Choroid plexus epithelial cell (primary cell): ENCODE measurements around the gene CALCR.
A peak's percentile ranks its signal among the peaks of the same experiment; 100 is the strongest.

Experiments
- DNase-seq: peaks from one replicate; pipeline ENCODE4 v3.0.0-alpha.2; 2010; ENCODE audit warnings: low read depth
- H3K4me3 ChIP-seq: 2 replicates; pipeline ENCODE4 v1.5.1; 2011; ENCODE audit warnings: low read depth, mild to moderate bottlenecking, control low read depth, low read length, moderate library complexity
- TF ChIP-seq, protein P1 (sequence below): conservative IDR thresholded peaks from 2 replicates; pipeline ENCODE4 v1.5.1; 2011; ENCODE audit warnings: low read depth, mild to moderate bottlenecking, control low read depth, inconsistent platforms, low read length, moderate library complexity

The CALCR gene

DNA sequence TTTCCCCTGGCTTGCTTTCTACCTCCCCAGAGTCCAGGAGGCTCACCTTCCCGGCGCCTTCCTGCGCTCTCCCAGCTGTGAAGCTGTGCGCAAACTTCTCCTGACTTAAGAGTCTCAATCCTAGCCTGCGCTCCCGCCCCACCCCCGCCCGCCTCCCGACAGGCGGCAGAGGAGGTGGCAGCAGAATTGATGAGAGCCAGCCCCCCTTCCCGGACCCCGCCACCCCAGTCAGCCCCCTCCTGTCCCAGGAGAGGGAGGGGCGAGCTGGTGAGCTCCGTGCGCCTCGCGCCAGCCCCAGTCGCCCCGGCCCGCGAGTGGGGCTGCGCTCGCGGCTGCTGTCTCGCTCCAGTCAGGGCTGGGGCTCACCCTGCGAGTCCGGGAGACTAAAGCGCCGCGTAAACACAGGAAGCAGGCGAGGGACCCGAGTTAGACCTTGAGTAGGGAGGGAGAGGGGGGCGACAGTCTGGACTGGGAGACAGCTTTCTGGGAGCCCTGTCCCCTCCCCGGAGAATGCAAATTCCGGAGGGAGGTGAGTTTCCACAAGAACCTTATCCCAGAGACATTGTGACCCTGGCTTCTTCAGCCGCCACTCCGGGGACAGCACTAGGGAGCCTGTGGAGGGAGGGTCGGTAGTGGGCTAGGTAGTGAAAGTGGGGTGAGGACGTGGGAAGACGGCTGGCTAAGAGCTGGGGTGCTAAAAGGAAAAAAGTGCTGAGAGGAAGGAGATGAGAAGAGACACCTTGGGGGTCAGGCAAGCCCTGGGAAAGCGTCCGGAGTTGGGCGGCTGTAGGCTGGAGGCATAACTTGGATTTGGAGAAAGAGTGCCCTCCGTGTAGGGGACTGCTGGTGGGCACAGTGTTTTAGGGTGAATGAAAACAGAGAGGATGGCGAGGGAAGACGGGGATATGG, at the start of gene CALCR:
Gene CALCR (minus strand): TSS at position 79 of the 909 bp plus-strand sequence. CDS start 87,743 bp downstream, outside the sequence.
- peak; percentile 3 for DNase-seq
- no peak within 1 kb of the TSS for H3K4me3 ChIP-seq
- TF ChIP-seq, protein P1, sequence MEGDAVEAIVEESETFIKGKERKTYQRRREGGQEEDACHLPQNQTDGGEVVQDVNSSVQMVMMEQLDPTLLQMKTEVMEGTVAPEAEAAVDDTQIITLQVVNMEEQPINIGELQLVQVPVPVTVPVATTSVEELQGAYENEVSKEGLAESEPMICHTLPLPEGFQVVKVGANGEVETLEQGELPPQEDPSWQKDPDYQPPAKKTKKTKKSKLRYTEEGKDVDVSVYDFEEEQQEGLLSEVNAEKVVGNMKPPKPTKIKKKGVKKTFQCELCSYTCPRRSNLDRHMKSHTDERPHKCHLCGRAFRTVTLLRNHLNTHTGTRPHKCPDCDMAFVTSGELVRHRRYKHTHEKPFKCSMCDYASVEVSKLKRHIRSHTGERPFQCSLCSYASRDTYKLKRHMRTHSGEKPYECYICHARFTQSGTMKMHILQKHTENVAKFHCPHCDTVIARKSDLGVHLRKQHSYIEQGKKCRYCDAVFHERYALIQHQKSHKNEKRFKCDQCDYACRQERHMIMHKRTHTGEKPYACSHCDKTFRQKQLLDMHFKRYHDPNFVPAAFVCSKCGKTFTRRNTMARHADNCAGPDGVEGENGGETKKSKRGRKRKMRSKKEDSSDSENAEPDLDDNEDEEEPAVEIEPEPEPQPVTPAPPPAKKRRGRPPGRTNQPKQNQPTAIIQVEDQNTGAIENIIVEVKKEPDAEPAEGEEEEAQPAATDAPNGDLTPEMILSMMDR = no peak

DNA sequence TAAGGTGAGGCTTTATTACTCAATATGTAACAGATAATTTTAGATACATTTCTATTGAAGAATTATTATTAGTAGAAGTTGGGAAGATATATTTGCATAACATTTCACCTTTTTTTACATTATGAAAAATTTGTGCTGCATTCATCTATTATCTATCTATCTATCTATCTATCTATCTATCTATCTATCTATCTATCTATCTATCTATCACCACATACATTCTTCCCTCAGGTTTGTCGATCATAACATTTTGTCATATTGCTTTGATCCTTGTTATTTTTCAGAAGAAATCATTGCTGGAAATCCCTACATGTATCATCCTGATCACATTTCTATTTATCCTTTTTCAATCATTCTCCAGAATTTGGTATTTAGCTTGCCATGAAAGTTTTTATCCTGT, 49.3 kb upstream of the CALCR start:
- TF ChIP-seq, protein P1 = no peak
- H3K4me3 ChIP-seq = no peak overlapping the region
- no peak for DNase-seq

DNA sequence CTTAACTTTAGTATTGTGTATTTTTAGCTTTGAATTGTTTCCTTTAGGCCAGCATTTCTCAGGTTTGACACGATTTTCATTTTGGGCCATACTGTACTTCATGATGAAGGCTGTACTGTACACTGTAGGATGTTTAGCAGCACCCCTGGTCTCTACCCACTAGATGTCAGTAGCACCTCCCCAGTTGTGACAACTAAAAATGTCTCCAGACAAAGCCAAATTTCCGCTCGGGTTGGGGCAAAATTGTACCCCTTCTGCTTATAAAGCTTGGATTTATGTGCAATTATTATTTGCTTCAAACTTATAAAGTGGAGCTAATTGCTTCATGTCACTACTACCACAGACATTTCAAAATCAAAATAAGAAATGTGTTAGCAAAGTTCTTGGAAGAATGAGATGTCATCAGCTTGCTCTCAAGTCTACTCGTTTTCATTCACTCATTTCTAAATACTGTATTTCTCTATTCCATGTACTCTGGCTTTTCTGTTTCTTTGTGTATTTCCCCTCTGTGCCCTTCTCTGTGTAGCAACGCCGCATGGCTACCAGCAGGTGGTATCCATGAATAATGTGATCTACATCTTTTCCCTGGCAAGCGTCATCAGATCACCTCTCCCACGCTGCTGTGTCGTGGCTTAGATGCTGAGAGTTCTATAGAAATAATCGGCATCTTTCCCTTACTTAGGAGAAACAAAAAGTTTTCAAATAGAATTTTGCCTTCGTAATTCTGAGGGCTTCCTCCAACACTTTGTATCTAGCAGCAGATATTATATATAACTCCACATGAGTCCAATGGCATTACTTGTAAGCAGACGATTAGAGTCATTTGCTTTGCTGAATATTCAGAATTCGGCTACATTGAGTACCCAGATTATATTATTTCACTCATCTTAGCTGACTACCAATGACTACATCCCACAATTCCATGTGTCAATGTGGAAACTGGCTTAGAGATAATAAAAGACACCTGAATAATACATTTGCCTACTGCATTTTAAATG, 47.8 kb upstream of the CALCR start:
- no peak overlapping the region for H3K4me3 ChIP-seq
- TF ChIP-seq, protein P1 = peak; percentile 69
- DNase-seq = peak; percentile 56

DNA sequence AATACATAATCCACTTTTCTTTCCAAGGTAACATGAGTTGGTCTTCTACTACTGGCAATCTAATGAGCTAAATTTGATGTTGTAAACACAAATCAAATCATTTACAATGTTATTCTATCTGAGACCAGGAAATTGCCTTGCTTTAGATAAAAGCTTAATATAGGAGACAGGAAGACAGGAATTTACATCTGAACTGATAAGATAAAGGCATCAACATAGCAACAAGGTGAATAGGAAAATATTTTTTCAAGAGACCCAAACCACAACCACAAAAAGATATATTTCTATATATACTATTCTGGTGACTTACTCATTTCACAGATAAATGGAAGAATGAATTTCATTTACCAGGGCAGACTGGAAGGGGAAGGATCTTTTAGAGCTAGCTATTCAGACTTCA, 46.3 kb upstream of the CALCR start:
- TF ChIP-seq, protein P1 = no peak
- no peak for DNase-seq
- no peak overlapping the region for H3K4me3 ChIP-seq

DNA sequence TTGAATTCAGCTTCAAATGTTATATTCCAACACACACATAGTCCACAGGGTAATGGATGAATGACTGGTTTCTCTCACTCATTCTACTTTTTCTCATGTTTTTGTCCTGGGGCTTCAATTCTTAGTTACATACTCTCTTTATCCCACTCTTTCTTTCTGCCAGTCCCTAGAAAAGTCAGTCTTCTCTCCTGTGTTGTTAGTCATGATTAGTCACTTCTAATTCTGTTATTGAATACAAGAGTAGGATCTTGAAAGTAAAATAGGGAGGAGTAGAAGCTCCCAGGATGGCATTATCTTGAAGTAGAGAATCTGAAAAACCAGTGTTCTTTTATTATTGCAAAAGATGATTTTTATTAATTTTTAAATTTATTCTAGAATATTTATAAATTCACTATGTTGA, 45.5 kb upstream of the CALCR start:
- DNase-seq = no peak
- no peak overlapping the region for H3K4me3 ChIP-seq
- TF ChIP-seq, protein P1 = no peak

DNA sequence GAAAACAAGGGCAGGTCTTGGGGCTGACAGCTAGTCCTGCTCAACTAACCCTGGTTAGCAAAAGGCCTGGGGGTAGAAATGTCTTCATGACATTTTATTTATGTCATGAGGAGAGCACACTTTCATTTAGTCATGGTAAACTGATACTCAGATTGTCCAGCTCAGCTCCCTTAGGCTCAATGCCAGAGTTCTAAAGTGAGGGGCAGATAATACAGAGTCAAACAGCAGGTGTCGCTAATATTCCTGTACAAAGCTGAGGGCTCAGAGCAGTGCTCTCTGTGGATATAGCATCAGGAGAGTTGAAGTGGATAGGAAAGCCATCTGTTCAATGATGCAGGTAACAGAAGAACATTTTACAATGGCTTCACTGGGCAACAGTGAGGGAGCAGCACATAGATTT, 26.8 kb upstream of the CALCR start:
- peak; percentile 9 for DNase-seq
- no peak overlapping the region for H3K4me3 ChIP-seq
- TF ChIP-seq, protein P1 = no peak
